ENCODE results near the gene FTO. TPM values are rescaled to one million over a fixed set of nuclear protein-coding genes. Genes with fewer than 3 reads are reported as not detected.

The FTO gene
- total RNA-seq, 2 donors from 2014 or later = 55.4 to 57.4 TPM

- Mint-ChIP-seq H3K27ac (no peak overlapping the region), H3K4me1 (ENCODE audit: low read depth in 2 of 2) (peaks cover 0 to 3% of the 10 kb centered on the region in 2 donors), H3K4me3 (no peak overlapping the region), H3K27me3 (no peaks in the 10 kb centered on the region), H3K36me3 (no peaks in the 10 kb centered on the region), H3K9me3 (no peaks in the 10 kb centered on the region)
- no peak for DNase-seq (ENCODE audit: low spot score)
- no peak for ATAC-seq
These were observed 270.6 kb downstream of the FTO start for GRCh38 chr16:53974484-53975080.

- no peak overlapping the region for H3K4me3 Mint-ChIP-seq
- no peaks in the 10 kb centered on the region for H3K36me3 Mint-ChIP-seq
- no peaks in the 10 kb centered on the region for H3K9me3 Mint-ChIP-seq
- DNase-seq (ENCODE audit: low spot score) (no peak), ATAC-seq (no peak)
- no peaks in the 10 kb centered on the region for H3K27me3 Mint-ChIP-seq
- H3K4me1 Mint-ChIP-seq (ENCODE audit: low read depth in 2 of 2) = no peaks in the 10 kb centered on the region
- H3K27ac Mint-ChIP-seq = no peak overlapping the region
These were observed 276.7 kb downstream of the FTO start for GRCh38 chr16:53980675-53981074.

GRCh38 chr16:53982631-53983042 is 278.7 kb downstream of the FTO start:
- Mint-ChIP-seq H3K9me3 (no peaks in the 10 kb centered on the region), H3K27me3 (no peaks in the 10 kb centered on the region), H3K4me1 (ENCODE audit: low read depth in 2 of 2) (no peaks in the 10 kb centered on the region), H3K27ac (no peak overlapping the region), H3K4me3 (no peak overlapping the region), H3K36me3 (no peaks in the 10 kb centered on the region)
- no peak for ATAC-seq
- DNase-seq (ENCODE audit: low spot score) = no peak

- no peak for DNase-seq (ENCODE audit: low spot score)
- H3K36me3 Mint-ChIP-seq = no peaks in the 10 kb centered on the region
- peaks cover 0 to 4% of the 10 kb centered on the region in 2 donors for H3K4me1 Mint-ChIP-seq (ENCODE audit: low read depth in 2 of 2)
- H3K27me3 Mint-ChIP-seq = no peaks in the 10 kb centered on the region
- H3K4me3 Mint-ChIP-seq = no peak overlapping the region
- no peak for ATAC-seq
- H3K27ac Mint-ChIP-seq = no peak overlapping the region
- H3K9me3 Mint-ChIP-seq = no peaks in the 10 kb centered on the region
These were observed 281.0 kb downstream of the FTO start for GRCh38 chr16:53984936-53985335.

GRCh38 chr16:53985861-53986260 is 281.9 kb downstream of the FTO start:
- peaks cover 0 to 4% of the 10 kb centered on the region in 2 donors for H3K4me1 Mint-ChIP-seq (ENCODE audit: low read depth in 2 of 2)
- no peak for ATAC-seq
- H3K27ac Mint-ChIP-seq = no peak overlapping the region
- H3K36me3 Mint-ChIP-seq = no peaks in the 10 kb centered on the region
- no peaks in the 10 kb centered on the region for H3K9me3 Mint-ChIP-seq
- H3K27me3 Mint-ChIP-seq = no peaks in the 10 kb centered on the region
- DNase-seq (ENCODE audit: low spot score) = no peak
- no peak overlapping the region for H3K4me3 Mint-ChIP-seq

- peaks cover 0 to 9% of the 10 kb centered on the region in 2 donors for H3K4me1 Mint-ChIP-seq (ENCODE audit: low read depth in 2 of 2)
- no peaks in the 10 kb centered on the region for H3K9me3 Mint-ChIP-seq
- H3K36me3 Mint-ChIP-seq = no peaks in the 10 kb centered on the region
- H3K4me3 Mint-ChIP-seq = no peak overlapping the region
- H3K27ac Mint-ChIP-seq = no peak overlapping the region
- DNase-seq (ENCODE audit: low spot score) (no peak), ATAC-seq (no peak)
- H3K27me3 Mint-ChIP-seq = no peaks in the 10 kb centered on the region
These were observed 282.8 kb downstream of the FTO start for GRCh38 chr16:53986793-53987192.

- Mint-ChIP-seq H3K27me3 (no peaks in the 10 kb centered on the region), H3K4me1 (ENCODE audit: low read depth in 2 of 2) (peaks cover 5 to 15% of the 10 kb centered on the region in 2 donors), H3K4me3 (no peak overlapping the region), H3K36me3 (no peaks in the 10 kb centered on the region), H3K27ac (no peak overlapping the region), H3K9me3 (no peaks in the 10 kb centered on the region)
- ATAC-seq = no peak
- DNase-seq (ENCODE audit: low spot score) = no peak
These were observed 284.2 kb downstream of the FTO start for GRCh38 chr16:53988136-53988535.

- H3K27ac Mint-ChIP-seq = no peak overlapping the region
- H3K4me1 Mint-ChIP-seq (ENCODE audit: low read depth in 2 of 2) = peaks cover 5 to 15% of the 10 kb centered on the region in 2 donors
- no peaks in the 10 kb centered on the region for H3K27me3 Mint-ChIP-seq
- no peaks in the 10 kb centered on the region for H3K36me3 Mint-ChIP-seq
- no peaks in the 10 kb centered on the region for H3K9me3 Mint-ChIP-seq
- no peak overlapping the region for H3K4me3 Mint-ChIP-seq
- no peak for DNase-seq (ENCODE audit: low spot score)
- no peak for ATAC-seq
These were observed 285.6 kb downstream of the FTO start for GRCh38 chr16:53989597-53989996.

- Mint-ChIP-seq H3K36me3 (no peaks in the 10 kb centered on the region), H3K27me3 (no peaks in the 10 kb centered on the region), H3K27ac (no peak overlapping the region)
These were observed 287.9 kb downstream of the FTO start for GRCh38 chr16:53991754-53992378.

GRCh38 chr16:53995378-53995777 is 291.4 kb downstream of the FTO start:
- ATAC-seq = no peak
- no peak overlapping the region for H3K4me3 Mint-ChIP-seq
- peaks cover 5 to 20% of the 10 kb centered on the region in 2 donors for H3K4me1 Mint-ChIP-seq (ENCODE audit: low read depth in 2 of 2)
- no peaks in the 10 kb centered on the region for H3K27me3 Mint-ChIP-seq
- H3K9me3 Mint-ChIP-seq = no peaks in the 10 kb centered on the region
- no peaks in the 10 kb centered on the region for H3K36me3 Mint-ChIP-seq
- DNase-seq (ENCODE audit: low spot score) = no peak
- H3K27ac Mint-ChIP-seq = peak overlapping the region in 1 of 2 donors; percentile 30

More at GRCh38 chr16:53991754-53992378, 287.9 kb downstream of the FTO start:
- Mint-ChIP-seq H3K4me1 (ENCODE audit: low read depth in 2 of 2) (peaks cover 5 to 20% of the 10 kb centered on the region in 2 donors), H3K4me3 (no peak overlapping the region), H3K9me3 (no peaks in the 10 kb centered on the region)
- DNase-seq (ENCODE audit: low spot score) = no peak
- no peak for ATAC-seq

- peaks cover 5 to 12% of the 10 kb centered on the region in 2 donors for H3K4me1 Mint-ChIP-seq (ENCODE audit: low read depth in 2 of 2)
- H3K4me3 Mint-ChIP-seq = no peak overlapping the region
- ATAC-seq (no peak), DNase-seq (ENCODE audit: low spot score) (no peak)
- H3K27ac Mint-ChIP-seq = peak overlapping the region in 1 of 2 donors; percentile 19
- no peaks in the 10 kb centered on the region for H3K36me3 Mint-ChIP-seq
- no peaks in the 10 kb centered on the region for H3K27me3 Mint-ChIP-seq
- no peaks in the 10 kb centered on the region for H3K9me3 Mint-ChIP-seq
These were observed 293.0 kb downstream of the FTO start for GRCh38 chr16:53996961-53997360.

GRCh38 chr16:53998024-53998810 is 294.3 kb downstream of the FTO start:
- DNase-seq (ENCODE audit: low spot score) (no peak), ATAC-seq (no peak)
- Mint-ChIP-seq H3K9me3 (no peaks in the 10 kb centered on the region), H3K4me3 (no peak overlapping the region), H3K27me3 (no peaks in the 10 kb centered on the region), H3K4me1 (ENCODE audit: low read depth in 2 of 2) (peaks cover 0 to 8% of the 10 kb centered on the region in 2 donors), H3K27ac (no peak overlapping the region), H3K36me3 (no peaks in the 10 kb centered on the region)

- H3K27me3 Mint-ChIP-seq = no peaks in the 10 kb centered on the region
- H3K9me3 Mint-ChIP-seq = no peaks in the 10 kb centered on the region
- no peak for ATAC-seq
- H3K27ac Mint-ChIP-seq = no peak overlapping the region
- no peaks in the 10 kb centered on the region for H3K36me3 Mint-ChIP-seq
- no peak overlapping the region for H3K4me3 Mint-ChIP-seq
- peaks cover 0 to 8% of the 10 kb centered on the region in 2 donors for H3K4me1 Mint-ChIP-seq (ENCODE audit: low read depth in 2 of 2)
- DNase-seq (ENCODE audit: low spot score) = no peak
These were observed 295.1 kb downstream of the FTO start for GRCh38 chr16:53998966-53999522.

- no peaks in the 10 kb centered on the region for H3K36me3 Mint-ChIP-seq
- H3K4me3 Mint-ChIP-seq = no peak overlapping the region
- no peak overlapping the region for H3K27ac Mint-ChIP-seq
- H3K27me3 Mint-ChIP-seq = no peaks in the 10 kb centered on the region
- no peak for ATAC-seq
- DNase-seq (ENCODE audit: low spot score) = no peak
- H3K4me1 Mint-ChIP-seq (ENCODE audit: low read depth in 2 of 2) = peaks cover 0 to 6% of the 10 kb centered on the region in 2 donors
- no peaks in the 10 kb centered on the region for H3K9me3 Mint-ChIP-seq
These were observed 295.9 kb downstream of the FTO start for GRCh38 chr16:53999841-54000240.

Measured in natural killer cell treated with Interleukin-12 subunit alpha and Interleukin-12 subunit beta and Interleukin-15 and Interleukin-18, amount 100 ng/mL, for 72 hours (primary cell).